Ishikawa (cell line): ENCODE data around the gene IL4.

Source experiments
- CEBPB ChIP-seq: IDR thresholded peaks from 2 replicates; pipeline ENCODE4 v1.6.1; 2012
- FOXM1 ChIP-seq: IDR thresholded peaks from 2 replicates; pipeline ENCODE4 v1.6.1; 2012; ENCODE audit warnings: low read depth, borderline replicate concordance
- NFIC ChIP-seq: IDR thresholded peaks from 2 replicates; pipeline ENCODE4 v1.6.1; 2012

GRCh38 chr5:132656774-132657355 lies 16.9 kb upstream of the IL4 start:
- TF ChIP-seq CEBPB (no peak), NFIC (no peak), FOXM1 (no peak)
